Liver (tissue), 9 donors: ENCODE data around the gene EML3. TPM values are rescaled to one million over a fixed set of nuclear protein-coding genes. Genes with fewer than 3 reads are reported as not detected.
"Not testable (repeated sequence)": the region's sequence is repeated elsewhere in the genome, so short reads cannot be mapped to it uniquely, and the experiment has no call there.

Experiments used
- DNase-seq: peaks from one replicate; pipeline ENCODE4 v3.0.0-alpha.2; 2017; ENCODE audit warnings: low spot score
- H3K27ac ChIP-seq, 2 donors: one replicate each; pipeline ENCODE4 v1.7.0; 2013; ENCODE audit warnings: inconsistent platforms in 2 of 2, low read length in 2 of 2, control low read depth in 1 of 2, low read depth in 1 of 2, mild to moderate bottlenecking in 1 of 2
- H3K27me3 ChIP-seq, 4 donors: one replicate each; pipeline versions ENCODE4 v1.6.1 to v1.7.0; 2013; ENCODE audit warnings: low read length in 3 of 4, inconsistent platforms in 1 of 4, mild to moderate bottlenecking in 1 of 4, moderate library complexity in 1 of 4; ENCODE audit not compliant: control insufficient read depth in 4 of 4, insufficient read depth in 4 of 4
- H3K36me3 ChIP-seq, 4 donors: one replicate each; pipeline versions ENCODE4 v1.6.1 to v1.7.0; 2013; ENCODE audit warnings: low read length in 3 of 4, mild to moderate bottlenecking in 3 of 4, low read depth in 1 of 4, moderate library complexity in 1 of 4; ENCODE audit not compliant: control insufficient read depth in 4 of 4, insufficient read depth in 3 of 4
- H3K4me1 ChIP-seq, 4 donors: one replicate each; pipeline versions ENCODE4 v1.6.1 to v1.7.0; 2013; ENCODE audit warnings: low read length in 3 of 4, mild to moderate bottlenecking in 3 of 4, moderate library complexity in 1 of 4; ENCODE audit not compliant: control insufficient read depth in 4 of 4, insufficient read depth in 4 of 4
- H3K4me3 ChIP-seq, 3 donors: one replicate each; pipeline versions ENCODE4 v1.6.1 to v1.7.0; 2013; ENCODE audit warnings: low read length in 3 of 3, control low read depth in 1 of 3, low read depth in 1 of 3, mild to moderate bottlenecking in 1 of 3
- H3K9ac ChIP-seq, 2 donors: one replicate each; pipeline ENCODE4 v1.7.0; 2013; ENCODE audit warnings: low read length in 2 of 2, mild to moderate bottlenecking in 2 of 2, moderate library complexity in 2 of 2, control low read depth in 1 of 2, low read depth in 1 of 2
- H3K9me3 ChIP-seq, 4 donors: one replicate each; pipeline versions ENCODE4 v1.6.1 to v1.7.0; 2013; ENCODE audit warnings: low read length in 3 of 4; ENCODE audit not compliant: control insufficient read depth in 4 of 4
- FOXA1 ChIP-seq: IDR thresholded peaks from 2 replicates; pipeline ENCODE4 v1.6.1; 2016; ENCODE audit warnings: antibody characterized with exemption
- GABPA ChIP-seq, 2 donors: IDR thresholded peaks in 1 of 2; conservative IDR thresholded peaks in 1 of 2; 2 replicates each; pipeline ENCODE4 v1.6.1; 2016; ENCODE audit warnings: antibody characterized with exemption in 2 of 2, mild to moderate bottlenecking in 1 of 2, moderate library complexity in 1 of 2
- HNF4A ChIP-seq, 2 donors: conservative IDR thresholded peaks; 2 replicates each; pipeline ENCODE4 v1.6.1; 2016; ENCODE audit warnings: antibody characterized with exemption in 2 of 2, mild to moderate bottlenecking in 2 of 2
- HNF4G ChIP-seq: IDR thresholded peaks from 2 replicates; pipeline ENCODE4 v1.6.1; 2016; ENCODE audit warnings: antibody characterized with exemption
- RAD21 ChIP-seq, 2 donors: IDR thresholded peaks; 2 replicates each; pipeline ENCODE4 v1.6.1; 2016; ENCODE audit warnings: antibody characterized with exemption in 2 of 2, mild to moderate bottlenecking in 2 of 2
- RXRA ChIP-seq, 2 donors: IDR thresholded peaks; 2 replicates each; pipeline ENCODE4 v1.6.1; 2017 to 2018; ENCODE audit warnings: antibody characterized with exemption in 2 of 2, mild to moderate bottlenecking in 1 of 2
- SP1 ChIP-seq: IDR thresholded peaks from 2 replicates; pipeline ENCODE4 v1.6.1; 2018; ENCODE audit warnings: antibody characterized with exemption, mild to moderate bottlenecking
- TAF1 ChIP-seq: conservative IDR thresholded peaks from 2 replicates; pipeline ENCODE4 v1.6.1; 2016; ENCODE audit warnings: antibody characterized with exemption, mild to moderate bottlenecking
- WGBS: extraction: QIAGEN DNeasy Blood & Tissue Kit; methylation state at CpG from one replicate; pipeline ENCODE4 v1.1.7; 2013; 5-methylcytosine and 5-hydroxymethylcytosine counted together
- polyA plus RNA-seq, 2 donors: library from polyadenylated mRNA; stranded (reverse) in 1 of 2; unstranded in 1 of 2; fragments of 200-250 nt in 1 of 2; fragments of >200 nt in 1 of 2; fragmentation: Nextera tagmentation in 1 of 2; extraction: Ambion mirVana in 1 of 2; gene quantifications; one replicate each; pipeline versions ENCODE4 v1.2.1 to v1.2.3, GENCODE V29; 2013 to 2015
- total RNA-seq, 2 donors: library from RNA; depleted of rRNA; stranded (reverse); fragments of >200 nt; gene quantifications; one replicate each; pipeline ENCODE4 v1.2.3, GENCODE V29; 2014
- TF ChIP-seq, protein P1 (sequence below): IDR thresholded peaks from 2 replicates; pipeline ENCODE4 v1.6.1; 2016; ENCODE audit warnings: antibody characterized with exemption
- TF ChIP-seq, protein P2 (sequence below): IDR thresholded peaks from 2 replicates; pipeline ENCODE4 v1.6.1; 2016; ENCODE audit warnings: antibody characterized with exemption
- TF ChIP-seq, protein P3 (sequence below): IDR thresholded peaks from 2 replicates; pipeline ENCODE4 v1.6.1; 2016; ENCODE audit warnings: antibody characterized with exemption, mild to moderate bottlenecking
- TF ChIP-seq, protein P4 (sequence below): IDR thresholded peaks from 2 replicates; pipeline ENCODE4 v1.6.1; 2016; ENCODE audit warnings: antibody characterized with exemption
- donor health status: healthy.
- donor health status: healthy.
- donor health status: healthy.
- donor health status: healthy.
- donor health status: healthy.

EML3 gene
- total and polyA plus RNA-seq, 4 donors = 6.0 to 19.3 (median 13.6) TPM

DNA sequence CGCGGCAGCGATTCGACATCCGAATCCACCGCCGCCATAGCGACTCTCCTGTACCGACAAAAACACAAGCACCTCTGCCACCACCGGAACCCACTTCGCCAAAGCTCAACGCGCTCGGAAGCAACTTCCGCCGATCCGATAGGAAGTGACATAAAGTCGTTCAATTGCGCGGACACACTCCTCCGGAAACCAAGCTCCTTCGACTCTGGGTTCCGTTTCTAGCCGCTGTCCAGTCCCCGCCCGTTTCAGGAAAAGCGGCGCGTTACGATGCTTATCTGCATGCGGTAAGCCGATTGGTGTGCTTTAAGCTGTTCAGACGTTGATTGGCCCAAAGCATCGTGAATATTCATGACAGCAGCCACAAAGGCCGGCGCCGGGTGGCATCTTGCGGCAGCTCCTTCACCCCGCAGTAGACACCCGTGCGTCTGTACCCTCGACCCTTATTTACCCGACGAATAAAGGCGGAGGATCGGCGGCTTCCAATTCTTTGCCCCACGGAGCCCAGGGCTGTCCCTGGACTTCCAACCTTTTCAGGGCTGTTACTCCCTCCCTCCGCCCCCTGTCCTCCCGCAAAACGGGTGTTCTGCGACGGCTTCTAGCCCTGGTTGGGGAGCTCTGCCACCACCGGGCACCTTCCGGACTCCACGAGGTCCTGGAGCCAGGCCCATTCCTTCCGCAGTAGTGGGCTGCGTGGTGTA is 21.0 kb downstream of the EML3 start, which contains the start of gene TUT1 (continued):
- TF ChIP-seq SP1 = peak; percentile 95
- peak; percentile 99 for TF ChIP-seq GABPA (IDR thresholded peaks at IDR 0.05 in 1 of 2, conservative IDR thresholded peaks at IDR 0.05 in 1 of 2)
- TF ChIP-seq FOXA1 = peak; percentile 58
- TF ChIP-seq, protein P1, sequence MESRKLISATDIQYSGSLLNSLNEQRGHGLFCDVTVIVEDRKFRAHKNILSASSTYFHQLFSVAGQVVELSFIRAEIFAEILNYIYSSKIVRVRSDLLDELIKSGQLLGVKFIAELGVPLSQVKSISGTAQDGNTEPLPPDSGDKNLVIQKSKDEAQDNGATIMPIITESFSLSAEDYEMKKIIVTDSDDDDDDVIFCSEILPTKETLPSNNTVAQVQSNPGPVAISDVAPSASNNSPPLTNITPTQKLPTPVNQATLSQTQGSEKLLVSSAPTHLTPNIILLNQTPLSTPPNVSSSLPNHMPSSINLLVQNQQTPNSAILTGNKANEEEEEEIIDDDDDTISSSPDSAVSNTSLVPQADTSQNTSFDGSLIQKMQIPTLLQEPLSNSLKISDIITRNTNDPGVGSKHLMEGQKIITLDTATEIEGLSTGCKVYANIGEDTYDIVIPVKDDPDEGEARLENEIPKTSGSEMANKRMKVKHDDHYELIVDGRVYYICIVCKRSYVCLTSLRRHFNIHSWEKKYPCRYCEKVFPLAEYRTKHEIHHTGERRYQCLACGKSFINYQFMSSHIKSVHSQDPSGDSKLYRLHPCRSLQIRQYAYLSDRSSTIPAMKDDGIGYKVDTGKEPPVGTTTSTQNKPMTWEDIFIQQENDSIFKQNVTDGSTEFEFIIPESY = peak; percentile 90
- TF ChIP-seq RAD21 (IDR thresholded peaks at IDR 0.05) = peak; percentile 62 to 63
- TF ChIP-seq, protein P2, sequence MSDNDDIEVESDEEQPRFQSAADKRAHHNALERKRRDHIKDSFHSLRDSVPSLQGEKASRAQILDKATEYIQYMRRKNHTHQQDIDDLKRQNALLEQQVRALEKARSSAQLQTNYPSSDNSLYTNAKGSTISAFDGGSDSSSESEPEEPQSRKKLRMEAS = peak; percentile 98

DNA sequence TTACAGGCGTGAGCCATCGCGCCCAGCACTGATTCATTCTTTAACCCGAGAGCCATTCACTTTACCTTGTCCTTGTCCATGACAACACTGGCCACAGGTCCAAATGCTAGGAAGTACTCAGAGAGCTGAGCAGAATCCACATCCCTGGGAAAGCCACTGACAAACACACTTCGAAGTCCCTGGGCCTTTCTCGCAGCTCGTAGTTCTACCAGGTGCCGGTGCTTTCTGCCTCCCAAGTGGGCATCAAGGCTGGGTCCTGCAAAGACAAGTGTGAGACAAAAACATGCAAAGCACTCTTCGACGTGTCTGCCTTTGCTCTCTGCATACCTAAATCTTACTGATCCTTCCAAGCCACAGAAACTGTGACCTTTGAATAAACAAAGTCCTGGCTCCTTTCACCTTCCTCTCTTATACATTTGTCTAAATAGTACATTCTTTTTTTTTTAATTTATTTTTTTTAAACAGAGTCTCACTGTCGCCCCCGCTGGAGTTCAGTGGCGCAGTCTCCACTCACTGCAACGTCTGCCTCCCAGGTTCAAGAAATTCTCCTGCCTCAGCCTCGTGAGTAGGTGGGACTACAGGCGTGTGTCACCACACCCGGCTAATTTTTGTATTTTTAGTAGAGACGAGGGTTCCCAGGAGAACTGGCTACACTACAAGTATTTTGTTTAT is 23.5 kb downstream of the EML3 start:
- H3K27ac ChIP-seq = peak overlapping the region; percentile 55 to 65

DNA sequence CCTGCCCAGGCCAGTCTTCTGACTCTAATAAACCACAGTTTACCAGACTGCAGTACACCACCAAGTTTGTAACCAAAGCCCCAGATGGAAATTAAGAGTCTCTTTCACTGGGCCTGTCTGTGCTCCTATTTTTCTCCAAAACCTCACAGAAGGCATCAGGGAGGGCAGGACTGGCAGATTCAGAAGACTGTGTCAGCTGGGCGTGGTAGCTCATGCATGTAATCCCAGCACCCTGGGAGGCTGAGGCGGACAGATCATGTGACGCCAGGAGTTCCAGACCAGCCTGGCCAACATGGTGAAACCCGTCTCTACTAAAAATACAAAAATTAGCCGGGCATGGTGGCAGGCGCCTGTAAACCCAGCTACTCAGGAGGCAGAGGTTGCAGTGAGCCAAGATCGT is 27.2 kb downstream of the EML3 start:
- H3K9ac ChIP-seq, H3K4me3 ChIP-seq, H3K27me3 ChIP-seq, DNase-seq, H3K27ac ChIP-seq, H3K9me3 ChIP-seq: not testable (repeated sequence)
- H3K4me1 ChIP-seq = peaks cover 4 to 32% (median 22%) of the 10 kb centered on the region in 4 donors
- H3K36me3 ChIP-seq = peaks cover 8 to 25% (median 15%) of the 10 kb centered on the region in 4 donors
- WGBS = 93% methylated on average over 7 of the region's 7 CpGs

More for the DNA sequence above, 23.5 kb downstream of the EML3 start:
- H3K9ac ChIP-seq = no peak overlapping the region
- no peaks in the 10 kb centered on the region for H3K9me3 ChIP-seq
- no peak for DNase-seq
- H3K4me3 ChIP-seq = no peak overlapping the region
- peaks cover 7 to 45% (median 32%) of the 10 kb centered on the region in 4 donors for H3K4me1 ChIP-seq
- H3K27me3 ChIP-seq = no peaks in the 10 kb centered on the region
- WGBS = 73% methylated on average over 18 of the region's 18 CpGs
- peaks cover 8 to 12% (median 10%) of the 10 kb centered on the region in 4 donors for H3K36me3 ChIP-seq
- TF ChIP-seq, protein P3, sequence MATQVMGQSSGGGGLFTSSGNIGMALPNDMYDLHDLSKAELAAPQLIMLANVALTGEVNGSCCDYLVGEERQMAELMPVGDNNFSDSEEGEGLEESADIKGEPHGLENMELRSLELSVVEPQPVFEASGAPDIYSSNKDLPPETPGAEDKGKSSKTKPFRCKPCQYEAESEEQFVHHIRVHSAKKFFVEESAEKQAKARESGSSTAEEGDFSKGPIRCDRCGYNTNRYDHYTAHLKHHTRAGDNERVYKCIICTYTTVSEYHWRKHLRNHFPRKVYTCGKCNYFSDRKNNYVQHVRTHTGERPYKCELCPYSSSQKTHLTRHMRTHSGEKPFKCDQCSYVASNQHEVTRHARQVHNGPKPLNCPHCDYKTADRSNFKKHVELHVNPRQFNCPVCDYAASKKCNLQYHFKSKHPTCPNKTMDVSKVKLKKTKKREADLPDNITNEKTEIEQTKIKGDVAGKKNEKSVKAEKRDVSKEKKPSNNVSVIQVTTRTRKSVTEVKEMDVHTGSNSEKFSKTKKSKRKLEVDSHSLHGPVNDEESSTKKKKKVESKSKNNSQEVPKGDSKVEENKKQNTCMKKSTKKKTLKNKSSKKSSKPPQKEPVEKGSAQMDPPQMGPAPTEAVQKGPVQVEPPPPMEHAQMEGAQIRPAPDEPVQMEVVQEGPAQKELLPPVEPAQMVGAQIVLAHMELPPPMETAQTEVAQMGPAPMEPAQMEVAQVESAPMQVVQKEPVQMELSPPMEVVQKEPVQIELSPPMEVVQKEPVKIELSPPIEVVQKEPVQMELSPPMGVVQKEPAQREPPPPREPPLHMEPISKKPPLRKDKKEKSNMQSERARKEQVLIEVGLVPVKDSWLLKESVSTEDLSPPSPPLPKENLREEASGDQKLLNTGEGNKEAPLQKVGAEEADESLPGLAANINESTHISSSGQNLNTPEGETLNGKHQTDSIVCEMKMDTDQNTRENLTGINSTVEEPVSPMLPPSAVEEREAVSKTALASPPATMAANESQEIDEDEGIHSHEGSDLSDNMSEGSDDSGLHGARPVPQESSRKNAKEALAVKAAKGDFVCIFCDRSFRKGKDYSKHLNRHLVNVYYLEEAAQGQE = no peak
- no peak for TF ChIP-seq FOXA1
- TF ChIP-seq, protein P4, sequence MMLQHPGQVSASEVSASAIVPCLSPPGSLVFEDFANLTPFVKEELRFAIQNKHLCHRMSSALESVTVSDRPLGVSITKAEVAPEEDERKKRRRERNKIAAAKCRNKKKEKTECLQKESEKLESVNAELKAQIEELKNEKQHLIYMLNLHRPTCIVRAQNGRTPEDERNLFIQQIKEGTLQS = no peak
- TF ChIP-seq, protein P1 = no peak
- TF ChIP-seq HNF4A (conservative IDR thresholded peaks at IDR 0.05) = no peak
- TF ChIP-seq HNF4G = no peak
- TF ChIP-seq, protein P2 = no peak
- TF ChIP-seq GABPA (IDR thresholded peaks at IDR 0.05 in 1 of 2, conservative IDR thresholded peaks at IDR 0.05 in 1 of 2) = no peak
- no peak for TF ChIP-seq RXRA (IDR thresholded peaks at IDR 0.05)
- no peak for TF ChIP-seq SP1
- TF ChIP-seq TAF1 = no peak

DNA sequence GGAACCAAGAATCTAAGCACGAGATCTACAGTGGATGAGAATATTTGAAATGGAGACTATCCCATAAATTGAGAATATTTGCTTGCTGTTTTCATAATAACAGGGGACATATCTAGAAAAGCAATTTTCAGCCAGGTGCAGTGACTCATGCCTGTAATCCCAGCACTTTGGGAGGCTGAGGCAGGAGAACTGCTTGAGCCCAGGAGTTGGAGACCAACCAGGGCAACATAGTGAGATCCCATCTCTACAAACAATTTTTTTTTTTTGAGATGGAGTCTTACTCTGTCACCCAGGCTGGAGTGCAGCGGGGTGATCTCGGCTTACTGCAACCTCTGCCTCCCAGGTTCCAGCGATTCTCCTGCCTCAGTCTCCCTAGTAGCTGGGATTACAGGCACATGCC is 30.8 kb downstream of the EML3 start:
- not testable (repeated sequence) for H3K9ac ChIP-seq, H3K27me3 ChIP-seq, H3K9me3 ChIP-seq, DNase-seq, H3K27ac ChIP-seq, H3K4me1 ChIP-seq, H3K4me3 ChIP-seq
- peaks cover 11 to 44% (median 25%) of the 10 kb centered on the region in 4 donors for H3K36me3 ChIP-seq
- 97% methylated on average over 4 of the region's 4 CpGs for WGBS
